GM12864 (cell line): ENCODE measurements around the gene SMAP2.
A peak's percentile ranks its signal among the peaks of the same experiment; 100 is the strongest.

Experiments used
- DNase-seq: peaks from one replicate; pipeline ENCODE4 v3.0.0-alpha.2; 2011; ENCODE audit warnings: low read depth
- H3K4me3 ChIP-seq: 2 replicates; pipeline ENCODE4 v1.5.1; 2011; ENCODE audit warnings: mild to moderate bottlenecking, low read depth, low read length, control low read depth
- TF ChIP-seq, protein P1 (sequence below): IDR thresholded peaks from 2 replicates; pipeline ENCODE4 v1.5.1; 2011; ENCODE audit warnings: low read depth, mild to moderate bottlenecking, moderate library complexity, low read length, control low read depth, inconsistent platforms; ENCODE audit errors: missing control alignments

Gene SMAP2

GRCh38 chr1:40382108-40382460, 8.6 kb downstream of the SMAP2 start:
- DNase-seq, result no peak
- peak overlapping the region; percentile 38; the same call in 1 of the 2 replicates for H3K4me3 ChIP-seq
- TF ChIP-seq, protein P1, sequence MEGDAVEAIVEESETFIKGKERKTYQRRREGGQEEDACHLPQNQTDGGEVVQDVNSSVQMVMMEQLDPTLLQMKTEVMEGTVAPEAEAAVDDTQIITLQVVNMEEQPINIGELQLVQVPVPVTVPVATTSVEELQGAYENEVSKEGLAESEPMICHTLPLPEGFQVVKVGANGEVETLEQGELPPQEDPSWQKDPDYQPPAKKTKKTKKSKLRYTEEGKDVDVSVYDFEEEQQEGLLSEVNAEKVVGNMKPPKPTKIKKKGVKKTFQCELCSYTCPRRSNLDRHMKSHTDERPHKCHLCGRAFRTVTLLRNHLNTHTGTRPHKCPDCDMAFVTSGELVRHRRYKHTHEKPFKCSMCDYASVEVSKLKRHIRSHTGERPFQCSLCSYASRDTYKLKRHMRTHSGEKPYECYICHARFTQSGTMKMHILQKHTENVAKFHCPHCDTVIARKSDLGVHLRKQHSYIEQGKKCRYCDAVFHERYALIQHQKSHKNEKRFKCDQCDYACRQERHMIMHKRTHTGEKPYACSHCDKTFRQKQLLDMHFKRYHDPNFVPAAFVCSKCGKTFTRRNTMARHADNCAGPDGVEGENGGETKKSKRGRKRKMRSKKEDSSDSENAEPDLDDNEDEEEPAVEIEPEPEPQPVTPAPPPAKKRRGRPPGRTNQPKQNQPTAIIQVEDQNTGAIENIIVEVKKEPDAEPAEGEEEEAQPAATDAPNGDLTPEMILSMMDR, result no peak

GRCh38 chr1:40382601-40383000, 9.1 kb downstream of the SMAP2 start:
- no peak for DNase-seq
- H3K4me3 ChIP-seq, result peak overlapping the region; percentile 28; the same call in 1 of the 2 replicates
- TF ChIP-seq, protein P1, result no peak

- peak overlapping the region; percentile 28 for H3K4me3 ChIP-seq
- DNase-seq, result no peak
- TF ChIP-seq, protein P1, result no peak
These were observed 9.6 kb downstream of the SMAP2 start for GRCh38 chr1:40383095-40383487.

DNA sequence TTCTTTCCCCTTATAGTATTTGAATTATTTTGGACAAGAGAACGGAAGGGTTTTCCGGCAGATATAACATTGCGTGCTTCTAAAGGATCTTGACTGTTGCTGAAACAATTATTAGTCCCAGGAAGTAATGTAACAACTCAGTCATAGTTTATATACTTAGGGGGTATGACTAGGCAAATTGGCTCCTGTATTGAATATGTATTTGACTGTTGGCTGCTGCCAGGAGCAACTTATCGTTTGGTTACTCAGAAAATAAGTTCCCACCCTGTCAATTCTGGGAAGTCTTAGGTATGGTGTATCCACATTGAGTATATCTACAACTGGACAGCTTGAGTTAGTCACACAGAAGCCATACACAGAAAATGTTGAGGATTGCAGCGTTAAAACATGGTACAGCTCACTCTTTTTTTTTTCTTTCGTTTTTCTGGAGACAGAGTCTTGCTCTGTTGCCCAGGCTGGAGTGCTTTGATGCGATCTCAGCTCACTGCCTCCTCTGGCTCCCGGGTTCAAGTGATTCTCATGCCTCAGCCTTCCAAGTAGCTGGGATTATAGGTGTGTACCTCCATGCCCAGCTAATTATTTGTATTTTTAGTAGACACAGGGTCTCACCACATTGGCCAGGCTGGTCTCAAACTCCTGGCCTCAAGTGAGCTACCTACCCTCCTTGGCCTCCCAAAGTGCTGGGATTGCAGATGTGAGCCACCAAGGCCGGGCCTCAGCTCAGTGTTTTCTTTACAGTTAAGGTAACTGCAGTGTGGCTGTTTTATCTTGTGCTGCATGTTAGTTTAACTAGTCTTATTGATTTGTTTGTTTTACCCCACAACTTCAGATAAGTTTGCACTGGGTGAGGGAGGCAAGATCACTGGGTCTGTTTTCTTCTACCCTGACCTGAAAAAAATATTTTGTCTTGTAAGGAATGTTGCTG, 10.2 kb downstream of the SMAP2 start:
- DNase-seq, result no peak
- H3K4me3 ChIP-seq, result peak overlapping the region; percentile 28
- TF ChIP-seq, protein P1, result no peak

GRCh38 chr1:40384413-40384762, 10.9 kb downstream of the SMAP2 start:
- no peak for DNase-seq
- TF ChIP-seq, protein P1, result no peak

GRCh38 chr1:40384887-40385286, 11.4 kb downstream of the SMAP2 start:
- H3K4me3 ChIP-seq, result peak overlapping the region; percentile 29
- TF ChIP-seq, protein P1, result no peak
- no peak for DNase-seq

More at GRCh38 chr1:40384413-40384762, 10.9 kb downstream of the SMAP2 start:
- H3K4me3 ChIP-seq, result peak overlapping the region; percentile 29; the same call in 1 of the 2 replicates
